Retinal pigment epithelial cell (primary cell): Measurements from ENCODE around the gene ZNF280A.
"Not testable (repeated sequence)": the region's sequence is repeated elsewhere in the genome, so short reads cannot be mapped to it uniquely, and the experiment has no call there.

Experiments used
- DNase-seq: peaks from one replicate; pipeline ENCODE4 v3.0.0-alpha.2; 2010; ENCODE audit warnings: low read depth
- H3K4me3 ChIP-seq: 2 replicates; pipeline ENCODE4 v1.5.1; 2011; ENCODE audit warnings: mild to moderate bottlenecking, low read length, control low read depth, moderate library complexity
- CTCF ChIP-seq: conservative IDR thresholded peaks from 2 replicates; pipeline ENCODE4 v1.5.1; 2011; ENCODE audit warnings: low read depth, low read length, control low read depth, inconsistent platforms

ZNF280A gene

DNA sequence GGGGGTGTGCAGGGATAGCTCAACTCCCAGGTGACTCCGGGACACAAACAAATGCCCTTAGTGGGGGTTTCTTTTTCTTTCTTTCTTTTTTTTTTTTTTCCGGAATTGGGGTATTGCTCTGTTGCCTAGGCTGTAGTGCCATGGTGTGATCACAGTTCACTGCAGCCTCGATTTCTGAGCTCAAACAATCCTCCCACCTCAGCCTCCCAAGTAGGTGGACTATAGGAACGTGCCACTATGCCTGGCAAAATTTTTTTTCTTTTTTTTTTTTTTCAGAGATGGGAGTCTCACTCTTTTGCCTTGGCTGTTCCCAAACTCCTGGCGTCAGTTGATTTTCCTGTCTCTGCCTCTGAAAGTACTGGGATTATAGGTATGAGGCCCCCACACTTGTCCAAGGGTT is 13.8 kb upstream of the ZNF280A start:
- no peak overlapping the region for H3K4me3 ChIP-seq
- TF ChIP-seq CTCF: no peak
- no peak for DNase-seq

DNA sequence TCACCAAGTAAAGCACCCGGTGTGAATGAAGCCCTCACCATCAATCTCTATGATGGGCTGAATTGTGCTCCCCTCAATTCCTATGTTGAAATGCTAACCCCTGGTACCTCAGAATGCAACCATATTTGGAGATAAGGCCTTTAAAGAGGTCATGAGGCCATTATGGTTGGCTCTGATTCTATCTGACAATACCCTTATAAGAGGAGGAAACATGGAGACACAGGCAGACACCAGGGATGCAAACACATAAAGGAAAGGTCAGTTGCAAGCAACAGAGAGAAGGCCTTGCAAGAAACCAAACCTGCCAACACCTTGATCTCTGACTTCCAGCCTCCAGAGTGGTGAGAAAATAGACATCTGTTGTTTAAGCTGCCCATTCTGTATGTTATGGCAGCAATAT is 13.3 kb upstream of the ZNF280A start:
- DNase-seq: no peak
- TF ChIP-seq CTCF: no peak
- no peak overlapping the region for H3K4me3 ChIP-seq

GRCh38 chr22:22532547-22533071 is 12.5 kb upstream of the ZNF280A start:
- not testable (repeated sequence) for DNase-seq, H3K4me3 ChIP-seq

DNA sequence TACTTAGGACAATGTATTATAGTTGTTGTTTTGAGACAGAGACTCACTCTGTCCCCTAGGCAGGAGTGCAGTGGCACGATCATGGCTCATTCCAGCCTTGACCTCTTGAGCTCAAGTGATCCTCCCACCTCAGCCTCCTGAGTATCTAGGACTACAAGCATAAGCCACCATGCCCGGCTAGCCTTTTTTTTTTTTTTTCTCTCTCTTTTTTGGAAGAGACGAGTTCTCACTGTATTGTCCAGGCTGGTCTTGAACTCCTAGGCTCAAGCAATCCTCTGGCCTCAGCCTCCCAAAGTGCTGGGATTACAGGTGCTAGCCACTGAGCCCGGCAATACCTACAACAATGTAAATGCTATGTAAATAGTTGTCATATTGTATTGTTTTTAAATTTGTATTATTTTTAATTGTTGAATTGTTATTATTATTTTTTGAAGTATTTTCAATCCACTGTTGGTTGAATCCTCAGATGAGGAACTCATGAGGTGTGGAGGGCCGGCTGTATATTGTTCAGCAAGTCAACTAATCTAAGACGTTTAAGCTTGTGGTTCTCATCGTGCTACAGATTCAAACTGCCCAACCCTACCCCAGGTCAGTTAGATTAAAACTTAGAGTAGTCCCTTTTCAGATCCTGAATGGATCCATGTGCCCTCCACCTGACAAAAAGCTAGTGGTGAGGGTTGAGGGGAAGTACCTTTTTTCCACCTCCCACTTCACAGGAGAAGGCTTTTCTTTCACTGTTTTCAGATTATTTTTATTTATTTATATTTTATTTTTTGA is 11.9 kb upstream of the ZNF280A start:
- DNase-seq: no peak
- TF ChIP-seq CTCF: no peak
- no peak overlapping the region for H3K4me3 ChIP-seq

DNA sequence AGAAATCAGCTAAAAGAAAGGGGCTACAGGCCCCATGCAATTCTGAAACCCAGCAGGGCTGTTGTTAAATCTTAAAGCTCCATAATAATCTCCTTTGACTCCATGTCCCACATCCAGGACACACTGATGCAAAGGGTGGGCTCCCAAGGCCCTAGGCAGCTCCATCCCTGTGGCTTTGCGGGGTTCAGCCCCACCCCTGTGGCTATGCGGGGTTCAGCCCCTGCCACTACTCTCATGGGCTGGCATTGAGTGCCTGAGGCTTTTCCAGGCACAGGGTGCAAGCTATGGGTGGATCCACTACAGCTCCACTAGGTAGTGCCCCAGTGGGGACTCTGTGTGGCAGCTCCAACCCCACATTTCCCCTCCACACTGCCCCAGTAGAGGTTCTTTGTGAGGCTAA is 8.7 kb upstream of the ZNF280A start:
- H3K4me3 ChIP-seq: no peak overlapping the region
- no peak for TF ChIP-seq CTCF
- no peak for DNase-seq

- no peak for DNase-seq
- no peak overlapping the region for H3K4me3 ChIP-seq
- no peak for TF ChIP-seq CTCF
Observed at GRCh38 chr22:22527312-22527711, 7.2 kb upstream of the ZNF280A start.

GRCh38 chr22:22526125-22526912 is 6.2 kb upstream of the ZNF280A start:
- H3K4me3 ChIP-seq: no peak overlapping the region
- DNase-seq: no peak
- TF ChIP-seq CTCF: no peak
